ENCODE data around the gene ARHGAP27.
"Not testable (repeated sequence)": the region's sequence is repeated elsewhere in the genome, so short reads cannot be mapped to it uniquely, and the experiment has no call there.

The ARHGAP27 gene

DNA sequence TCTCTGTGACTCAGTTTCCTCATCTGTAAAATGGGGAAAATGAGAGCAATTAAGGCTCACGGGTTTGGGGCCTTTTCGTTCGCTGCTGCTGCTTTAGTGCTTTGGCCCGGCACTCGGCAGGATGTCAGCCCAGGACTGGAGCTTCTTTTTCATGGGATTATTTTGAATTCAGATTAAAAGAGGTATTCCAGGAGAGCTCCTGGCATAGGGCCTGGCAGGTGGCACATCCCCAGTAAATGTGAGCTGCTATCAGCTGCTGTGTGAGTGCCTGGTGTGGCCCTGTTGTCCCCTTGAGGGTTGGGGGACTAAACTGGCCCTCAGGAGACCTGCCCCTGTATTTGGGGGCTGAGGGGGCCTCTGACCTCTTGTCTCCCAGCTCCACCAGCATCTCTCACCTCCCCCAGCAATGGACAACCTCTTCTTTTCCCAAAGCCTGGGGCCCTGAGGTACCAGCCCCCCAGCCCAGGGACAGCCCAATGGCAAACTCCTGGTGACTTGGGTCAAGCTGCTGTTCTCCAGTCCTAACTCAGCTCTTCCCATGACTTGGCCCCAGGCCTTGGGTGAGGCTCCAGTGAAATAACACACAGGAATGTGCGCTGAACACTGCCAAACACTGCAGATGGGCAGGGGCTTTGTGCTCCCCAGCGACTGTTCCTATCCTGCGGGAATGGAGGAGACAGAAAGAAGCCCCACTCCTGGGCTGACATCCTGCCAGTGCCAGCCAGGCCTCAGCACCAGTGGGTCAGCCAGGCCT is 14.4 kb upstream of the ARHGAP27 start:
- in situ Hi-C loops (cut with MboI; ENCODE audit: low sequenced_read_pairs) = not testable (repeated sequence)

DNA sequence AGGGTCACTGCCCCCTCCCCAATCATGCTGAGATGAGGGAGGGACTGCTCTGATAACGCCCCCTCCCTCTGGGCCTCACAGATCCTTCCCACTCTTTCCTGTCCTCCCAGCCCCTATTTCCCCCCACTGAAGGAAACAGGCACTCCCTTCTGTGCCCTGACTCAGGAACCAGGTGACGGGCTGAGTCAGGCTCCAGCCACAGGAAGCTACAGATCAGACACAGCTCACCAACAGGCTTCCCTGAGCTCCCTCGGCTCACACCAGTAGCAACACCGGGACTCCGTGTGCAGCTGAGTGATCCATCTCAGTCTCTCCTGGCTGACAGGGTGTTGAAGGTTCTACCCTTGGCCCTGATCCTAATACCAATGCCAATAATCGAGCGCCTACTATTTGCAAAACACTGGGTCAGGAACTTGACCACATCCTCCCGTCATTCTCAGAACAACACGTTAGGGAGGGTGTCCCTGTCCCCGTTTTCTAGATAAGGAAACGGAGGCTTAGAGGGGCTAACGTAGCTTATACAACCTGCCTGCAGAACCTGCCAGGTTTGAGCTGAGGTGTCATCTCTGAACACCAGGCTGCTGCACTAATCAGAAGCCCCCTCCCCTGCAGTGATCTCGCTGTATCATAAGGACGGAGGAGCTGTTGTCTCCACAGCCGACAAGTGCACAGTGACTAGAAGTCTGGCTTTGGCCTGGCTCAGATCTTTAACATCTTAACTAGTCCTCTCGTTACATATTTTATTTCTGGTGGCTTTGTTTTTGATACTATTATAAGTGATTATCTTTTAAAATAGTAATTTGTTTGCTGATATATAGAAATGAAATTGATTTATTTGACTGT is 13.5 kb upstream of the ARHGAP27 start:
- in situ Hi-C loops (cut with MboI; ENCODE audit: low sequenced_read_pairs) = not testable (repeated sequence)

DNA sequence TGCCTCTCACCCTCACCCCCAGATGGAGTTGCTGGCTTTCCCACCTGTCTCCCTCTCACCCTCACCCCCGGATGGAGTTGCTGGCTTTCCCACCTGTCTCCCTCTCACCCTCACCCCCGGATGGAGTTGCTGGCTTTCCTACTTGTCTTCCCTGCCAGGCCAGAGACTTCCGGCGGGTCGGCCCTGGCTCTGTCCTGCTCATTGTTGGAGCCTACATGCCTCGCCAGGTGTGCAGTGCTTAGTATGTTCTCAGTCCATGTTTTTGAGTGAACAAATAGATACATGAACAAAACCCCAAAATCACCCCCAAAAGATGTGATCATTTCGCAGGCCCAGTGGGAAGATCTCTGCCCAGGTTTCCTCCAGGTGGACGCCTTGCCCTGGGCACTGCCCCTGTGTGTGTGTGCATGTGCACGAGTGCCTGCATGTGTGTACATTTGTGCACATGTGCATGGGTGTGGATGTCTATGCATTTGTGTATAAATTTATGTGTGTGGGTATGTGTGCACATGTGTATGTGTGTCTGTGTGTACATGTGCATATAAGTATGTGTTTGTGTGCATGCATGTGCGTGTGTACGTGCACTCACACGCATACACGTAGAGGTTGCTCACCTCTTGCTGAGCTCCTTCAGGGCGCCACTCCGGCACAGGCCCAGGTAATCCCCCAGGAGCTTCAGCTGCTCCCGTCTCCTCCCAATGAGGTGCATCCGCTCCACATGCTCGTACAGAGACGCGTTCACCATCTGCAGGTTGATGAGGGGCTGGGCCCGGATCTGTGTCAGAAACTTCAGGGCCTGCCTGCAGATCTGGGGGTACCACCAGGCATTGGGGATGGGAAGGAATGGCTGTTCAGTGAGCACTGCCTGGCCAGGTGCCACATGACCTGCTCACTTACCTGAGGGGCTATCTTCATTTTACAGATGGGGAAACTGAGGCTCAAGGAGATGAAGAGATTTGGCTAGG is 12.5 kb upstream of the ARHGAP27 start:
- in situ Hi-C loops (cut with MboI; ENCODE audit: low sequenced_read_pairs) = not testable (repeated sequence)

GRCh38 chr17:45444301-45444700 is 11.6 kb upstream of the ARHGAP27 start:
- in situ Hi-C loops (cut with MboI; ENCODE audit: low sequenced_read_pairs) = not testable (repeated sequence)

DNA sequence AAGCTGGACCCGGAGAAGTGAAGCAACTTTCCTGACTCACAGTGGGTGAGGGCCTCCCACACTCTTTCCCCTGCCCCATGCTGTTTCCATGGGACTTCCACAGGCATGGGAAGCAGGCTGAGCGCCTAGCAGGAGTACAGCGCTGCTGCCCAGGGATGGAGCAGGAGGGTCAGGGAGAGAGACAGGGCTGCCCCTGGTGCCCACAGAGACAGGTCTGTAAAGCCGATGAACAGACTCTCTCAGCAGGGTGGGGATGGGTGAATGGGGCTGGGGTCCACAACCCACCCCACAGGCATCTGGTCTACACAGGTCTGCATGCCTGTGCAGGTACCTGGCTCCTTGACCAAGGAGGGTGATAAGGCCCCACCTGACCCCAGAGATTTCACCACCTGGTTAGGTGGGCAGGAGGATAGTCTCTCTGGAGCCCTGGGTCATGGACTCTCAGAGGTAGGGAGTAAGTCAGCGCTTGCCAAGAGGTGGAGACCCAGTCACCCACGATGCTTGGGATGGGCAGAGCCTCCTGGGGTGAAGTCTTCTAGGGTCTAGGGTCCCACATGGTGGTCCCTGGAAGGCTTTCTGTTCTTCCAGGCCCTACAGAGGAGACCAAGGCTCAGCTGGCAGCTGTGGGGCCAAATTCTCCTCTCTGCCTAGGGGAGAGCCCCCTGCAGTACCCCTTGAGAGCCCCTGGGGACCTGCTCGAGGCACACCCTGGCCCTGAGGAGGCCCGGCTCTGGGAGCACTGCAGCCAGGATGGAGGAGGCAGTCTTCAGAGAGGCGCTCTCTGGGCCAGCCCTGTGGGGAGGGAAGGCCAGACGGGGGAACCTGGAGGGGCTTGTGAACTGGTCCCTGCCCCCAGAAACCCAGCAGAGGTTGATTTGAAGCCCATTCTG is 10.9 kb upstream of the ARHGAP27 start:
- in situ Hi-C loops (cut with MboI; ENCODE audit: low sequenced_read_pairs) = not testable (repeated sequence)

DNA sequence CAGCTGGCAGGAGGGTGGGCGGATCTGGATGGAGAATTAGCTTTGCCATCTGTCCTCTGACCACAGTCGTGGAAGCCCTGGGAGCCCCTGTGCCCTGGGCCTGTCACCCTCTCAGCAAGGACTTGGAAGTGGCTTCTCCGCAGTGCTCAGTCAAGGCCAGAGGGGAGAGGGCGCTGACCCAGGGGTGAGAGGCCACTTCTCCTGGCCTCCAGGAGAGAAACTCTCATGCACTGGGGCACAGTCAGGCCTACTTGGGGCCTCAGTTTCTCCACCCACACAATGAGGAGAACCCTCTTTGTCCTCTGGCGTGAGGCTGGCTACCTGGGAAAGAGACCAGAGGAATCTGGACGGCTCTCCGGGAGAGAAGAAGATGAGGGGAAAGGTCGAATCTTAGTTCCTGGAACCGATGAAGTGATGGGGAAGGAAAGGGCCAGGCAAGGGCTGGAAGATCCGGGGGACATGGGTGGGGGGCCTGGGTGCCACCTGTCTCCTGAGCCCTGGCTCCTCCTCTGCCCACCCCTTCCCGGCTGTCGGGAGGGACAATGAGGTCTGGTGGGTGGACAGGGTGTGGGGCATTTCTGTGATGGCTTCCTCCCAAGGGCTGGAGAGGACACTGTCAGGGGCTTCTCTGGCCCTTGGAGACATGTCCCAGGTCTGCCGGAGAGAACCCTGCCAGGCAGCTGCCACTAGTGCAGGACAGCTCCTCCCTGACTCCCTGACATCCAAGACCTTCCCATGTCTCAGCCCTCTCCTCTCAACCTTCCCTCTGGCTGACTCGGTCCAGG is 9.0 kb upstream of the ARHGAP27 start:
- in situ Hi-C loops (cut with MboI; ENCODE audit: low sequenced_read_pairs) = no loop called here

DNA sequence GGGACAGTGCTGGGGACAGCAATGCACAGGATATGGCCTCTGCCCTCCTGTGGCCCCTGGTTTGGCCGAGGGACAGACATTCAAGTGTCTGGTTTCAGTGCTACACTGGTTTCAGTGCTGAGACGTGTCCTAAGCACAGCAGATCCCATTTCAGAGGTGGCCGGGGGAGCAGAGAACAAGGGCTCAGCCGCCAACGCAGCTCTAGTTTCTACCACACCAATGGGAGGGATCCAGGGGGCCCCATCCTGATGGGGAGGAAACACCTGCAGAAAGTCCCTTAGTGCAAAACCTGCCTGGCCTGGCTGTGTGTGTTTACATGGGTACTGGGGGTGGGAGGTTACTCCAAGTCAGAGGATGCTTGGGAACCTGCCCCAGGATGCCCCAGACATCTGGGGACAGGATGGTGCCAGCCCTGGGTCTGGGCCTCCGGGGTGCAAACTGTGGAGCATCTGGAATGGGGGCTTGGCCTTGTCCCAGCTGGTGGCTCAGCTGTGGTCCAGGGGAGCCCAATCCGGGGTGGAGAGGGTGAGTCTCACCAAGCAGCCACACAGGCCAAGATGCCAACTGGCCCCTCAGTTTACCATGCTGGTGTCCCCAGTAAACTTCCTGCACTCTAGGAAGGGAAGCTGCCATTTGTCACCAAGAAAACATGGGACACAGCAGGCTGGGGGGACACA is 8.3 kb upstream of the ARHGAP27 start:
- in situ Hi-C loops (cut with MboI; ENCODE audit: low sequenced_read_pairs) = not testable (repeated sequence)

- in situ Hi-C loops (cut with MboI; ENCODE audit: low sequenced_read_pairs) = no loop called here
Measured at GRCh38 chr17:45440161-45440778, 7.6 kb upstream of the ARHGAP27 start.

DNA sequence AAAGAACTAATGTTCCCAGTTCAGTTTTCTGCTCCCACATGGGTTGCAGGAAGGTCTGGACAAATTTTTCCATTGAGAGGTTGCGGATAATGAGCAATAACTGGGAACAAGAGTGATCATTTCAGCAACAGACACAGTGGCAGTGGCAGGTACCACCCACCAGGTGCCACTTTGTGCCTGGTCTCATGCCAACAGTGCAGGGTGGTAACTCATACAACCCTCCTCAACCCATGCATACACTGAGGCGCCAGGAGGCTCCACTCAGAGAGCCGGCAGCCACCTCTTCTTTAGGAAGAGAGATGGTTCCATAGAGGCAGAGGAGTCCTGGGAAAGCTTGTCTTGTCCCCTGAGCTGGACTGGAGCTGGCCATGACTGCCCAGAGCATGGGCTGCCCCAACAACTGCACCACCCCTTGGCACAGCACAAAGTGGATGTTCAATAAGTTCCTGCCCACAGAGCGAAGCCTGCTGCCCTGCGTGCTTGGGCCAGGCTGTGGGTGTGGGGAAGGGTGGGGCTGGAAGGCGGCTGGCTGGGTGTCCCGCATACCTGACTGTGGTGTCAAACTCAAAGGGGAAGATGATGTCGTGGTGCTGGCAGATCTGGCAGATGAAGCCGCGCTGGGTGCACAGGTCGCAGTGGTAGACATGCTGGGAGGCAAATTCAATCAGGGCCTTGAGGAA is 6.4 kb upstream of the ARHGAP27 start:
- in situ Hi-C loops (cut with MboI; ENCODE audit: low sequenced_read_pairs) = no loop called here

DNA sequence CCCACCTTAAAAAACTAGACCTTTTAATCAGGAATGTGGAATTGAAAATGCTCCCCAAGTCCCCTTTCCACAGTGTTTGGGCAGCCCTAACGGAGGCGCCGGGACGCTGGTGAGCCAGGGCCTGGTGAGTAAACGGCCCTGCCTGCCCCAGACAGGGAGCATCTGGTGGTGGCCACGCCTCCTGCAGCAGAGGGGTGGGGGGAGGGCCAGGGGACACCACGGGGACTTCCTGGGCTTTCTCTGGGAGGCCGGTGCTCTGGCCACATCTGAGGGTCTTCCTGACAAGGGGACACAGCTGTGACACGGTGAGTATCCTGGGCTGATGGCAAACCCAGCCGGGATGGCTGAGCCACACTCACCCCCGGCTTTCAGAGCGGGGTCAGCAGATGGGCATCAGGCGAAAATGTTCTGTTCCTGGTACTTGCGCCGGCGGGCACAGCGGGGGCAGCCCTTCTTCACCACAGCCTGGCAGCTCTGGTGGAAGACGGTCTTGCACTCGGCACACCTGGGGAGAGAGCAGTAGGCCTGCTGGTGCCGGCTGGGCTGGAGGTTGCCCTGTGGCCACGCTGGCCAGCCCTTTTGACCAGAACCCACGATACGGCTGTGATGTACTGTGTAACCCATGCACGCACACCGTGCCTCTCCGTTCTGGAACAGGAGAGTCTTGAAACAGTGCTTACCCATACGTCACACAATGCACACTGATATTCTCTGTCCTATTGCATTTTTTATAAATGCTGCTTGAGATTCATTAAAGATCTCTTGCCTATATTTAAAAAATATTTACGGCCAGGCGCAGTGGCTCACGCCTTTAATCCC is 5.0 kb upstream of the ARHGAP27 start:
- in situ Hi-C loops (cut with MboI; ENCODE audit: low sequenced_read_pairs) = no loop called here

DNA sequence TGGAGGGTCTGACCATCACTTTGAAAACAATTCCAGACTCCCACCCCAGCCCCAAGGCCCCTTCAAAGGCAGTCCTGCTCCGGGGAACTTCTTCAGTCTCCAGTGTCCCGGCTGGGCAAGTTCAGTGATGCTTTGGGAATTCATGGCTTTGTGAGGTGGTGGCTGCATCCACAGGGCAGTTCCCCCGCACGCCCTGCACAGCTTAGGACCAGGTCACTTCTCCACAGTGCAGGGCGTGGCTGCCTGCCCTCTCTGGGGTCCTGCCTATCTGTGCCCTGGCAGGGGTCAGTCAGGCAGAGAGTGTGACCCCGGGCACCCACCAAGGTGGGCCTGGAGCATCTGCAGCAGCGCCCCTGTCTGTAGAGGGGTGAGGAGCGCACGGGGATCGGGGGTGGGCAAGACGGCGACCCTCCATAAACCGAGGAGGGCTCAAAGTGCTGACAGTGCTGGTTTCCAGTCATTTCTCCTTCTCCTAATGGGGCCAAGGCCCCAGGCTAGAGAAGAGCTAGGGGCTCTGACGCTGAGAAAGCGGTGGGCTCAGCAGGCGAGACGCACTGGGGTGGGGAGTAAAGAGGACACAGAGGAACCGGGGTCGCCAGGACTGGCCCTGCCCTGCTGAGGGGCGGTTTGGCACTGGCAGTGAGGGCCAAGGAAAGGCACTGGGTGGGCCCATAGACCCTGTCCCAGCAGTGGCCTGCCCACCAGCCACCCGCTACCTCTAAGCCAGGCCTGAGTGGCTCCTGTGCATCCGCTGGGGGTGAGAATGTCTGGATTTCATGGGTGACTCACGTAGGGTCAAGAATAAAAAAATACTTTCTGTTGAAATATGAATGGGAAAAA is 4.2 kb upstream of the ARHGAP27 start:
- in situ Hi-C loops (cut with MboI; ENCODE audit: low sequenced_read_pairs) = no loop called here

- in situ Hi-C loops (cut with MboI; ENCODE audit: low sequenced_read_pairs) = no loop called here
Measured at GRCh38 chr17:45436161-45436560, 3.5 kb upstream of the ARHGAP27 start.

GRCh38 chr17:45435481-45435880 is 2.8 kb upstream of the ARHGAP27 start:
- in situ Hi-C loops (cut with MboI; ENCODE audit: low sequenced_read_pairs) = no loop called here

DNA sequence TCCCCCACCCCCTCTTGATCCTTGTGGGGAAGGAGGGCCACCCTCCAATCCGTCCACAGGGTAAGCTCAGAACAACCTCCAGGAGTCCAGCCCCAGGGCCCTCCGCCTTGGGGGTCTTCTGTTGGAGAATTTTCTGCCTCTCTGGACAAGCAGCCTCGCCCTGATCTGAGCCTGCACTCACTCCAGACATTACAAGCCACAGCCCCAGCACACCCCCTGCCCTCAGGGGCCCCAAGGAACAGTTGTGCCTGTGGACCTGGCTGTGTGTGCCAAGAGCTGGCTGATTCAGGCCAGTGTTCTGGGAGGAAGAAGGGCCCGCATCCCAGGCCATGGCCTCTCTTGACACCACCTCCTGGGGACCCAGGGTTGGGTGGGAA is 477 bp upstream of the ARHGAP27 start:
- in situ Hi-C loops (cut with MboI; ENCODE audit: low sequenced_read_pairs) = no loop called here

DNA sequence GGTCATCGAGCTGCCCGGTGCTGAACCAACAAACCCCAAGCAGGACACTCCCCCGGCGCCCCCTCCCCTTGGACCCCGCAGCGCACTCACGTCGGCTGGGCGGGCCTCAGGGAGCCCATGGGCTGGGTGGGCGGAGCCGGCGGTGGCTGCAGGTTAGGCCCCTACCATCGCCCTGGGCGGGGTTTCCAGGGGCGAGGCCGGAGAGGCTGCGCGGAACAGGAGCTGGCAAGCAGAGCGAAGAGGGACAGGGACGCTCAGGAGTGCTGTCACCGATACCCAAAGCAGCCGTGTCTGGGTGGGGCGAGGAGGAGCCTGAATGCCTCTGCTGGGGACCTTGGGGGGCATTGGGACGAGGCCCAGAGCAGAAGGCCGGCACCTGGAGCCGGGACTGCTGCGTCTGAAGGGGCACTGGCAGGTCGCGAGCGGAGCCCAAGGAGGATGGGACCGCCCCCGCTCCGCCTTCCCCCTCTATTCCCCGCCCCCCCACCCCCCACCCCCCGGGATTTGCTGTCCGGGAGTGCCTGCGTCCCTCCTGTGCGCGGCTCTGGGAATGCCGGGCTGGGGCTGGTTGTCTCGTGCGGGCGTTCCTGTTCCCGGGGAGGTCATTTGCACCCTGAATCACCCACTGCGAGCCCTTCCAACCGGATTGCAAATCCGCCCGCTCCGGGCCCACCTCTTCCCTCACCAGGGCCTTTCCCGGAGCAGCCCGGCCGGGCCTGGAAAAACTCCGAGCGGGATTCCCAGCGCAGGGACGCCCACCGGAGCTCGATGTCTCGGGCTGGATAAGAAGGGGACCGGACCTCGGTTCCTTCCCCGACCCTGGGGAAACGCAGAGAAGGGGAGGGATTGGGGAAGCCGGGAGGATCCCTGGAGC is 902 bp downstream of the ARHGAP27 start:
- in situ Hi-C loops (cut with MboI; ENCODE audit: low sequenced_read_pairs) = no loop called here

All from HL-60/S4 treated with phorbol 12-myristate 13-acetate at 8.2 ng/mL for 4 days and 3 days (cell line).